OCI-LY7 (cell line): ENCODE results near the gene WIPF3. TPM values are rescaled to one million over a fixed set of nuclear protein-coding genes. Genes with fewer than 3 reads are reported as not detected.

Experiments used
- BruUV-seq: library from RNA; stranded (reverse); fragments of 400-500 nt; replicated peaks from 2 replicates; lab custom pipeline; 2021; lab: Mats Ljungman, UMichigan
- CTCF ChIA-PET: fragments of 300-600 bp; sonication (Branson Sonifier 250); formaldehyde crosslinking; loops from one replicate; lab custom pipeline; 2022; ENCODE audit warnings: antibody characterized with exemption; ENCODE audit not compliant: unreplicated experiment; lab: Charles Lee
- POLR2A ChIA-PET: fragments of 300-600 bp; sonication (Branson Sonifier 250); formaldehyde crosslinking; loops from one replicate; lab custom pipeline; 2022; ENCODE audit warnings: antibody characterized with exemption; lab: Charles Lee
- DNase-seq: peaks from one replicate; pipeline ENCODE4 v3.0.0-alpha.2; 2015; ENCODE audit warnings: low spot score
- H2AFZ ChIP-seq: fragments of 200-600 bp; sonication (generic), shearing (Covaris generic); 2 replicates; pipeline ENCODE4 v1.6.1; 2014; ENCODE audit warnings: mild to moderate bottlenecking, antibody characterized with exemption, low read length, moderate library complexity
- H3K27ac ChIP-seq: fragments of 200-600 bp; sonication (generic); 2 replicates; pipeline ENCODE4 v1.5.1; 2014; ENCODE audit warnings: mixed run types, low read depth, mild to moderate bottlenecking, moderate library complexity, low read length, inconsistent platforms; ENCODE audit not compliant: poor library complexity, severe bottlenecking
- H3K36me3 ChIP-seq: fragments of 200-600 bp; sonication (generic); 2 replicates; pipeline ENCODE4 v1.6.1; 2014; ENCODE audit warnings: mild to moderate bottlenecking, antibody characterized with exemption, low read length, moderate library complexity, mixed read lengths; ENCODE audit not compliant: insufficient read depth
- H3K4me1 ChIP-seq: fragments of 200-600 bp; sonication (generic); 2 replicates; pipeline ENCODE4 v1.5.1; 2014; ENCODE audit warnings: mild to moderate bottlenecking, low read length; ENCODE audit not compliant: insufficient read depth, poor library complexity, severe bottlenecking
- H3K4me2 ChIP-seq: fragments of 200-600 bp; sonication (generic); 2 replicates; pipeline ENCODE4 v1.6.1; 2014; ENCODE audit warnings: mild to moderate bottlenecking, low read length
- H3K4me3 ChIP-seq: fragments of 200-600 bp; sonication (generic); 2 replicates; pipeline ENCODE4 v1.5.1; 2014; ENCODE audit warnings: mild to moderate bottlenecking, low read depth, low read length; ENCODE audit not compliant: poor library complexity, severe bottlenecking
- H3K79me2 ChIP-seq: fragments of 200-600 bp; sonication (generic); 2 replicates; pipeline ENCODE4 v1.6.1; 2016; ENCODE audit warnings: low read depth, mild to moderate bottlenecking, low read length, moderate library complexity, mixed read lengths; ENCODE audit not compliant: insufficient read depth
- H3K9me2 ChIP-seq: fragments of 200-600 bp; sonication (generic); 2 replicates; pipeline ENCODE4 v1.6.1; 2016; ENCODE audit warnings: mild to moderate bottlenecking, low read length, mixed read lengths; ENCODE audit not compliant: insufficient read depth
- H3K9me3 ChIP-seq: fragments of 200-600 bp; sonication (generic); 2 replicates; pipeline ENCODE4 v1.6.1; 2014; ENCODE audit warnings: mild to moderate bottlenecking, mixed run types, low read length, mixed read lengths
- H4K20me1 ChIP-seq: fragments of 200-600 bp; sonication (generic); 2 replicates; pipeline ENCODE4 v1.6.1; 2014; ENCODE audit warnings: mild to moderate bottlenecking, antibody characterized with exemption, low read length, moderate library complexity, mixed read lengths; ENCODE audit not compliant: insufficient read depth
- EZH2phosphoT487 ChIP-seq: fragments of 200-600 bp; sonication (generic); IDR thresholded peaks from 2 replicates; pipeline ENCODE4 v1.6.1; 2018; ENCODE audit warnings: low read depth, borderline replicate concordance, mild to moderate bottlenecking, mixed run types, antibody characterized with exemption, low read length, moderate library complexity, mixed read lengths
- intact Hi-C: fragments of 100-400 bp; cut with micrococcal nuclease; formaldehyde crosslinking; loops from one replicate; pipeline ENCODE4 v1.10.0; 2022; ENCODE audit not compliant: unreplicated experiment
- total RNA-seq, 2 experiments: library from RNA; depleted of rRNA in 1 of 2; stranded (reverse); fragments of >200 nt in 1 of 2; shearing (Covaris generic) in 1 of 2; gene quantifications; 2 replicates each; pipeline ENCODE4 v1.2.3, GENCODE V29; 2014 to 2022
- TF ChIP-seq, protein P1 (sequence below): fragments of 200-600 bp; sonication (generic); conservative IDR thresholded peaks from 2 replicates; pipeline ENCODE4 v1.5.1; 2014; ENCODE audit warnings: mild to moderate bottlenecking, antibody characterized with exemption, low read length, moderate library complexity, mixed read lengths

Gene WIPF3
- total RNA-seq, 2 experiments from 2014 or later = not detected

DNA sequence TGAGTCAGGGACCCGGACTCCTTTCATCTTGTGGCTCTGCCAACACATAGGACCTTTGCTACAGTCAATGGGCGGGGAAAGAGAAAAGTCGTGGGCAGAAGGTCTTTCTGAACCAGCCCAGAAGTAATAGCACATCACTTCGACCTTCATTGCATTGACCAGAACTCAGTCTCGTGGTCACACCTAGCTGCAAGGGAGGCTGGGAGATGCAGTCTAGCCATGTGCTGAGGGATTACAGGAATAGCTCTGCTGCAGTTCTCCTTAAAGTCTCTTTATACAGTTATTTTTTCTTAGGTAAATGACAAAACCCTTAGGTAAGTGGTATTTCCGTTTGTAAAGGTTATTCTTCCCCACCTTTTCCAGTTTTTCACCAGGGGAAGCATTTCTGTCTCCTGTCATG is 25.4 kb downstream of the WIPF3 start:
- Histone ChIP-seq H3K4me1 (no peaks in the 10 kb centered on the region), H3K9me2 (no peaks in the 10 kb centered on the region), H3K27ac (no peak overlapping the region), H3K4me2 (no peak overlapping the region), H2AFZ (no peak overlapping the region), H3K36me3 (no peaks in the 10 kb centered on the region), H3K79me2 (no peaks in the 10 kb centered on the region), H4K20me1 (no peaks in the 10 kb centered on the region), H3K9me3 (no peaks in the 10 kb centered on the region), H3K4me3 (no peak overlapping the region)
- no peak for DNase-seq
- CTCF ChIA-PET = no interaction called here
- intact Hi-C loops = no loop called here
- no TSS peak for BruUV-seq
- POLR2A ChIA-PET = no interaction called here
- TF ChIP-seq, protein P1, sequence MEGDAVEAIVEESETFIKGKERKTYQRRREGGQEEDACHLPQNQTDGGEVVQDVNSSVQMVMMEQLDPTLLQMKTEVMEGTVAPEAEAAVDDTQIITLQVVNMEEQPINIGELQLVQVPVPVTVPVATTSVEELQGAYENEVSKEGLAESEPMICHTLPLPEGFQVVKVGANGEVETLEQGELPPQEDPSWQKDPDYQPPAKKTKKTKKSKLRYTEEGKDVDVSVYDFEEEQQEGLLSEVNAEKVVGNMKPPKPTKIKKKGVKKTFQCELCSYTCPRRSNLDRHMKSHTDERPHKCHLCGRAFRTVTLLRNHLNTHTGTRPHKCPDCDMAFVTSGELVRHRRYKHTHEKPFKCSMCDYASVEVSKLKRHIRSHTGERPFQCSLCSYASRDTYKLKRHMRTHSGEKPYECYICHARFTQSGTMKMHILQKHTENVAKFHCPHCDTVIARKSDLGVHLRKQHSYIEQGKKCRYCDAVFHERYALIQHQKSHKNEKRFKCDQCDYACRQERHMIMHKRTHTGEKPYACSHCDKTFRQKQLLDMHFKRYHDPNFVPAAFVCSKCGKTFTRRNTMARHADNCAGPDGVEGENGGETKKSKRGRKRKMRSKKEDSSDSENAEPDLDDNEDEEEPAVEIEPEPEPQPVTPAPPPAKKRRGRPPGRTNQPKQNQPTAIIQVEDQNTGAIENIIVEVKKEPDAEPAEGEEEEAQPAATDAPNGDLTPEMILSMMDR = no peak
- TF ChIP-seq EZH2phosphoT487 = no peak

DNA sequence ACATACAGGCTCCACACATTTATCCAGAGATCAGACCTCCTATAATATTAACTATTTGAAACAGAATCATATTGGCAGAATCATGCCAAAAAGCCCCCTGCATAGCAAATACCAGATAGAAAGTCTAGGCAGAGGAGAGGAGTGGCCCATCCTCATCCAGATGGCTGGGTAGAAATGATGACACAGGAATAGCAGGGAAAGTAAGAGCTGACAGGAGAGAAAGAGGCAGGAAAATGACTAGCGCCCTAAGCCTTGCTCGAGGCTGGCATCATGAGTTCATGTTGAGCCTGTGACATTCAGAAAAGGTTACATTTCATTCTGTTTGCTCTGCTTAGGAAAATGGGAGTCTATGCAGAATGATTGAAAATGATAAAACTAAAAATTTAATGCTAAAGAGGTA is 27.6 kb downstream of the WIPF3 start:
- Histone ChIP-seq H3K4me1 (no peaks in the 10 kb centered on the region), H3K79me2 (no peaks in the 10 kb centered on the region), H3K4me3 (no peak overlapping the region), H2AFZ (no peak overlapping the region), H3K36me3 (no peaks in the 10 kb centered on the region), H3K9me2 (no peaks in the 10 kb centered on the region), H3K4me2 (no peak overlapping the region), H4K20me1 (no peaks in the 10 kb centered on the region), H3K9me3 (no peaks in the 10 kb centered on the region), H3K27ac (no peak overlapping the region)
- ChIA-PET POLR2A (no interaction called here), CTCF (no interaction called here)
- intact Hi-C loops = no loop called here
- no peak for TF ChIP-seq EZH2phosphoT487
- TF ChIP-seq, protein P1 = no peak
- DNase-seq = no peak
- no TSS peak for BruUV-seq

DNA sequence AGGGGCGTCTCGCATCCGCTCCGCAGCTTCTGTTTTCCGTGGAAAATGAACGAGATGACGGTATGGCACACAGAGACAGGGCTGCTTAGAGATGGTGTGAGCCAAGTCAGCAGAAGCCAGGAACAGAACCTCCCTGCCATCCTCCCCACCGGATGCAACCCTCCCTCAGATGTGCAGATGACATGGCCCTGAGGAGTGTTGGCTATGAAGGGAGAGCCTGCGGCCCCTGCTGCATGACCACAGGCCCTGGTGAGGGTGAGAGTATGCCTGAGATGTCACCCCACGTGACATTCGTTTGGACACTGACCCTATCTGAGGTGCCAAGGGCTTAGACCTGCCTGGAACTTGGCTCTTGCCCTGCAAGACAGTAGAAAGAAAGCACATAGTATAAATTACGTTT is 29.4 kb downstream of the WIPF3 start:
- ChIA-PET POLR2A (no interaction called here), CTCF (no interaction called here)
- H2AFZ ChIP-seq = no peak overlapping the region
- H3K9me2 ChIP-seq = no peaks in the 10 kb centered on the region
- DNase-seq = no peak
- H3K4me3 ChIP-seq = no peak overlapping the region
- H3K79me2 ChIP-seq = no peaks in the 10 kb centered on the region
- no peaks in the 10 kb centered on the region for H3K36me3 ChIP-seq
- TF ChIP-seq, protein P1 = no peak
- no peak for TF ChIP-seq EZH2phosphoT487
- BruUV-seq = no TSS peak
- intact Hi-C loops = no loop called here
- H3K27ac ChIP-seq = no peak overlapping the region
- H4K20me1 ChIP-seq = no peaks in the 10 kb centered on the region
- no peaks in the 10 kb centered on the region for H3K4me1 ChIP-seq
- no peaks in the 10 kb centered on the region for H3K9me3 ChIP-seq
- no peak overlapping the region for H3K4me2 ChIP-seq
